HuH-7.5 (cell line): Measurements from ENCODE around the gene RXRA.

Experiments
- DNase-seq: peaks from one replicate; pipeline ENCODE4 v3.0.0; 2011; ENCODE audit warnings: low spot score

Gene RXRA

GRCh38 chr9:134403292-134403681 lies 77.0 kb downstream of the RXRA start:
- no peak for DNase-seq

GRCh38 chr9:134403682-134404301 lies 77.5 kb downstream of the RXRA start:
- no peak for DNase-seq

DNA sequence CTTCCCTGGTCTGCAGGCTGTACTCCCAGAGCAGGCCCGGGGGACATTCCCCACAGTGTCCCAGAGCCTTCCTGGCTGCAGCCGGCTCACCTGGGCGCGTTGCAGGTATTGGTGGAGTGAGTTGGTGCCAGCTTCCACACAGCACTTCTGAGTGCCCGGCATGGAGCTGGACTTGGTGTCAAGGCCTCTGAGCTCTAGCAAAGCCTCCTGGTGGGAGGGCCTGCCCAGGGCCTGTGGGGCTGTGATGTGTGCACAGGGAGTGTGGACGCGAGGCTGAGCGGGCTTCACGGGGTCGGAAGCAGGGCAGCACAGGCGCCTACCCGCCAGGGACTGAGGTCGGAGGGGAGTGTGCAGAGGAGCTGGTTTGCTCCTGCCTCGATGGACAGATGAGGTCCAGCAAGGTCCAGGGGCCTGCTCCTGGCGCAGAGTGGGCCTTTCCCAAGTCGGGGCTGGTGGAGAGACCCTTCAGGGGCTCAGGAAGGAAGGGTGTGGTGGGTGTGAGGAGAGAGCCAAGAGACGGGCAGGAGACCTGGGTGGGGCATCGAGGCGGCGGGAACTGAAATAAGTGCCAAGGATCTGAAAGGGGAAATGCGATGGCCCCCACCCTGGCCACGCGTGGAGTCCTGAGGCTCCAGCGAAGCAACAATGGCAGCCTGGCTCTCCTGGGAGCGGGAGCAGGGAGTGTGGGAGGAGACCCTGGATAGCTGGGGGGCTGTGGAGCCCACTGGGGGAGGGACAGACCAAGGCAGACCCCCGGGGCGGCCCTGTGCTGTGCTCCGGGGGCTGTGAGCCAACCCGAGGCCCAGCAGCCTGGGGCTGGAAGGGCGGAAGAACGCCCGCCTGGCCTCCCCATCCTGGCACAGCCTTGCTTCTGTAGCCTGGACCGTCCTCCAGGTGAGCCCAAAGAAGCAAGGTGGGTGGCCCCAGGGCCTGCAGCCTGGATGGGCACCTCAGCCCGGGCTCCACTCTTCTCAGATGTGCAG lies 78.4 kb downstream of the RXRA start:
- no peak for DNase-seq

DNA sequence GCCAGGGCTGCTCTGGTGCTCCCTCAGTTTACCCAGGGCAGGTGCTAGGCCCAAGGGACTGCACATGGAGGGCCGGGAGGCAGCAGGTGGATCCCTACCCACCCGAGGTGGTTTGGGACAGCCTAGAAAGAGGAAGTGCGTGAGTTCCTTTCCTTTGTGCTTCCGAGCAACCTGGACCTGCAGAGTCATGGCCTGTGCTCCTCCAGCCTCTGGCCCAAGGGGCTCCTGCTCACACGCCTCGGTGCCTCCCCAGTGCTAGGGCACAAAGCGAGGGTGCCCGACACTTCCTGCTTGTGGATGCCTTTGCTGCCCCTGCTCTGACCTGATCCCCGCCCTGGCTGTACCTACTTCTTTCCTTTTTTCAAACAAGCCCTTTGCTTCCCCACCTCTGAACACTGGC lies 79.3 kb downstream of the RXRA start:
- DNase-seq: no peak

DNA sequence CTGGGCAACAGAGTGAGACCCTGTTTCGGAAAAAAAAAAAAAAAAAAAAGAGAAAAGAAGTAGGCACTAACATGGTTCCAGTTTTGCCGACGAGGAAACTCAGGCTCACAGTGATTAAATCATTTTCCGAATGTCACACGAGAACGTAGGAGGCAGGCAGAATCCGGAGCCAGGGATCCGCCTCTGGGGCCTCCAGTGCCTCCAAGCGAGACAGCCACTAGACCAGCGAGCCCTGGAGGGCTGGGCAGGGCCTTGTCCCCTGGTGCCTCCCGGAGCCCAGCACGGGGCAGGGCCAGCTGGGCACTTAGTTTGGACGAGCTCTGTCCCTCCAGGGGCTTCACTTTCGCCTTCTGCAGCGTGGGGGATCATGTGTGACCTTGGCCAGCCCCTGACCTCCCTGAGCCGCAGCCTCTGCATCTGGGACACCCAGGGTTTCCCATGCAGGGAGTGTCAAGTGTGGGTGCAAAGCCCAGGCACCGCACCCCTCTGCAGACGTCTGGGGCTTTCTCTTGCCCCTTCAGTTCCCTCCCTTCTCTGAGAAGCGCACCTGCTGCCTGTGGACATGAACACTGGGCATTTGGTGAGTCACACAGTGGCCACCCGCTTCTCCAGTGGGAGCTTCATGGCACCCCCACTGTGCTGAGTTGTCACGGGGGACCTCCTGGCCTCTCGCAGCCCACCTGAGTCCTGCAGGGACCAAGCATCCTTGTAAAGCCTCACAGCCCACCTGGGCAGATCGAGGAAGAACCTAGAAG lies 80.3 kb downstream of the RXRA start:
- no peak for DNase-seq

- DNase-seq: no peak
Observed at GRCh38 chr9:134407121-134407779, 81.0 kb downstream of the RXRA start.

GRCh38 chr9:134408389-134408788 lies 82.1 kb downstream of the RXRA start:
- no peak for DNase-seq

GRCh38 chr9:134408939-134409737 lies 82.9 kb downstream of the RXRA start:
- no peak for DNase-seq

- no peak for DNase-seq
Observed at GRCh38 chr9:134410071-134410834, 84.0 kb downstream of the RXRA start.

- DNase-seq: no peak
Observed at GRCh38 chr9:134410835-134411217, 84.6 kb downstream of the RXRA start.

- no peak for DNase-seq
Observed at GRCh38 chr9:134411440-134412297, 85.4 kb downstream of the RXRA start.

DNA sequence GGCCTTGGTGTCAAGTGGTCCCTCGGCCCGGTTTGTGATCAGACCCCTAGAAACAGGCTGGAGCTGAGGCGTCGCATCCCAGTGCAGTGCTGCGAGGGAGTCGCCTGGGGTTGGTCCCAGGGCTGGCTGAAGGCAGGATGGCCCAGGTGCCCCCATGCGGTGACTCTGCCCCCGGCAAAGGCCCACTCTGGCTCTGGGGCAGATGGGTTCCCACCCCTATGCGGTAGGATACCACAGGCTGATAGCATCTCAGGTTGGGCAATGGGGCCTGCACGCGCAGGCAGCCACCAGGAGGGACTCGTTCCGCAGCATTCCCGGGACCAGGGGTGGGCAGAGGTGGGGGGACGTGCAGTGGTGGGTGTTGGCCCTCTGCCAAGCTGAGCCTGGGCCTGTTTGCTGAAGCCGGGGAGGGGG lies 86.0 kb downstream of the RXRA start:
- DNase-seq: no peak

GRCh38 chr9:134413112-134413715 lies 87.0 kb downstream of the RXRA start:
- no peak for DNase-seq

DNA sequence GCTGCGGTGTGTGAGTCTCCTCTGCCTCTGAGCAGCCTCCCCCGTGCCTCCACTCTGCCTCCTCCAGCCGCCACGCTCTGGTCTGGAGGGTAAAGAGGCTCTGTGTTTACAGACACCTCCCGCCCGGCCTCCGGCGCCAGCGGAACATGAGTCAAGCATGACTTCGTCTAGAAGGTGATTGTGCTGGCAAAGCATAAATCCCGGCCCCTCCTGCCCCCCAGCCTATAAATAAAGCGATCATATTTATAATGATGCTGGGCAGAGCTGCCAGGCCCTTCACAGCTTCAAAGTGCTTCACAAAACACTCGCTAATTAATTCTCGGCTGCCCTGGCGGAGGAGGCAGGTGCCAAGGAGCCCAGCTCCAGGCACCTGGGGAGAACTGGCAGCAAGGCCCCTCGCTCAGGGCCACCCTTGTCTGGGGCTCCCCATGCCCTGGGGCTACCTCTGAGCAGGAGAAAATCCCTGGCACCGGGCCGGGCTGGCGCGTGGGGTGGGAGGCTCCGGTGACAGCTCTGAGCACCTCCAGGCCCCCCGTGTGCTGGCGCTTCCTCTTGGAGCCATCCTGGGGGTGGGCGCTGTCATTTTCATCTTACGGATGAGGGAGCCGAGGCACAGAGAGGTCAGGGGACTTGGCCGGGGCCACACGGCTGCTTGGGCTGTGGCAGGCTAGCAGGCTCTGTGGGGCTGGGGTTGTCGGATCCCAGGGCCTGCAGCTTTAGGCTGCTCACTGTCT lies 87.8 kb downstream of the RXRA start:
- DNase-seq: no peak

- no peak for DNase-seq
Observed at GRCh38 chr9:134414900-134415425, 88.7 kb downstream of the RXRA start.

DNA sequence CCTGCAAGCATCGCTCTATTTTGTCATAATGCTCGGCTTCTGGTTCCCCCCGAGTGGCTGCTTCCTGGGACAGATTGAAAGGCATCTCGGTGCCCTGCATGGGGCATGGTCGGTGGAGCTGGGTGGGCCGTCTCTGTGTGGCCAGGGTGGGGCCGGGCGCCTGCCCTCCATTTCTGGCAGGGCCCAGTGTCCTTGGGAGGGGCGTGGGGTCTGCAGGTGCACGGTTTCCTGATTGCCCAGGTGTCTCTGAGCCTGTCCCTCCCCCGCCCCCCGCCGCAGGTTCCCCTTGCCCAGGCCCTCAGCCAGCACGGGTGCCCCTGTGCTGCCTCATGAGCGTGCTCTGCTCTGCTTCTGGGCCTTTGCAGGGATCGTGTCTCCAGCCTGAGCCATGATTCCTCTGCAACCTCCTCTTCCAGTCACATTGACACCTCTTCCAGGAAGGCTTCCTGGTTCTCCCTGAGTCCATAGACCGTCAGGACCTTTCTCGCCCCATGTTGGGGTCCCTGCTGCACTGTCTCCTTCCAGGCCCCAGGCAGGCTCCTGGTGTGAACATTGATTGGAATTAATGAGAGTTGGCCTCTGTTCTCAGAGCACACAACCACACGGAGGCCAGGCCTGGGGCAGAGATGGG lies 90.2 kb downstream of the RXRA start:
- no peak for DNase-seq

GRCh38 chr9:134418354-134418753 lies 92.1 kb downstream of the RXRA start:
- DNase-seq: no peak
